Retinal pigment epithelial cell (primary cell): ENCODE measurements around the gene HSDL2.

ENCODE experiments used
- DNase-seq: peaks from one replicate; pipeline ENCODE4 v3.0.0-alpha.2; 2010; ENCODE audit warnings: low read depth
- H3K4me3 ChIP-seq: 2 replicates; pipeline ENCODE4 v1.5.1; 2011; ENCODE audit warnings: mild to moderate bottlenecking, low read length, control low read depth, moderate library complexity
- TF ChIP-seq, protein P1 (sequence below): conservative IDR thresholded peaks from 2 replicates; pipeline ENCODE4 v1.5.1; 2011; ENCODE audit warnings: low read depth, low read length, control low read depth, inconsistent platforms

Gene HSDL2

DNA sequence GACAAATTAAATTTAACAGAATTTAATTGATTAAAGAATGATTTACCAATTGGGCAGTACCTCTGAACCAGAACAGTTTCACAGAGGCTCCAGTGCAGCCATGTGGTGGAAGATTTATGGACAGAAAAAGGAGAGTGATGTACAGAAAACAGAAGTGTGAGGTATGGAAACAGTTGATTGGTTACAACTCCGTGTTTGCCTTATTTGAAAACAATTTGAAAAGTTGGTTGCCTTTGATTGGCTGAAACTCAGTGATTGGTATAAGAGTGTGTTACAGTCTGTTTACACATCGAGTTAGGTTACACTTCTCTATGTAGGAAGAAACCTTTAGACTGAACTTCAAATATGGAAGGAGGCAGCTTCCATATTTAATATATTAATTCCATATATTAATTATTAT is 136.9 kb downstream of the HSDL2 start:
- no peak for DNase-seq
- TF ChIP-seq, protein P1, sequence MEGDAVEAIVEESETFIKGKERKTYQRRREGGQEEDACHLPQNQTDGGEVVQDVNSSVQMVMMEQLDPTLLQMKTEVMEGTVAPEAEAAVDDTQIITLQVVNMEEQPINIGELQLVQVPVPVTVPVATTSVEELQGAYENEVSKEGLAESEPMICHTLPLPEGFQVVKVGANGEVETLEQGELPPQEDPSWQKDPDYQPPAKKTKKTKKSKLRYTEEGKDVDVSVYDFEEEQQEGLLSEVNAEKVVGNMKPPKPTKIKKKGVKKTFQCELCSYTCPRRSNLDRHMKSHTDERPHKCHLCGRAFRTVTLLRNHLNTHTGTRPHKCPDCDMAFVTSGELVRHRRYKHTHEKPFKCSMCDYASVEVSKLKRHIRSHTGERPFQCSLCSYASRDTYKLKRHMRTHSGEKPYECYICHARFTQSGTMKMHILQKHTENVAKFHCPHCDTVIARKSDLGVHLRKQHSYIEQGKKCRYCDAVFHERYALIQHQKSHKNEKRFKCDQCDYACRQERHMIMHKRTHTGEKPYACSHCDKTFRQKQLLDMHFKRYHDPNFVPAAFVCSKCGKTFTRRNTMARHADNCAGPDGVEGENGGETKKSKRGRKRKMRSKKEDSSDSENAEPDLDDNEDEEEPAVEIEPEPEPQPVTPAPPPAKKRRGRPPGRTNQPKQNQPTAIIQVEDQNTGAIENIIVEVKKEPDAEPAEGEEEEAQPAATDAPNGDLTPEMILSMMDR, result no peak
- H3K4me3 ChIP-seq, result no peak overlapping the region

DNA sequence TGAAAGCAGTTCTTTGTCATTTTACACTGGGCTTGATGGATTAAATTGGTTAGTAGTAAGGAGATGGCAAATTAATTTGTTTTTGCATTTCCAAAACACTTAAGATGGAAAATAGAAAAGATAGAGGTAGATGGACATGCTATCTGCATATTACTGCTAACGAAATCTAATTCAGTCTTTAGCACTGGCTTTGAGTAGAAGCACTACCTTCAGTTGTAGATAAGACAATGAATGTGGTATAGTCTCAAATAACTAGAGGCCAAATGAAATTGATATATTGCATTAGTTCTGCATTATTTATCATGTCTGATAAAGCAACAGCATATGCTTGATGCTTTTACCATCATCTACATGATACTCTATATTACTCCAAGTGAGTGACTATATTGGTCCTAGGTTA is 140.2 kb downstream of the HSDL2 start:
- DNase-seq, result no peak
- H3K4me3 ChIP-seq, result no peak overlapping the region
- TF ChIP-seq, protein P1, result no peak

DNA sequence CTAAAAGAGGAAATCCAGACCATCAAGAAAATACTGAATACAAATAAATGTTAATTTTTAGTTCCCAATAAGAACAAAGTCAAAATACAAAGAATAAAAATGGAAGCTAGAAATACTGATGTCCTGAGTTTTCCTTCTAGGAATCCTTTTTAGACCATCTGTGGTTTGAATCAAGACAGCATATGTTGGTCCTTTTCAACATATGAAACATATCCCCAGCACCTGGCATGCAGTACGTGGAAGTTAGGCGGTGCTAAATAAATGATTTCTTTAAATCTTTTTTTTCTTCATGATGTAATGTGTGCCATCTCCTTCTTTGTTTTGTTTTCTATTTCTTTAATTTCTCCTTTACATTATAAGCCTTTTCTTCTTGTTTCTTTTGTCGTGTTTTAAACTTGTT is 140.7 kb downstream of the HSDL2 start:
- no peak overlapping the region for H3K4me3 ChIP-seq
- TF ChIP-seq, protein P1, result no peak
- DNase-seq, result no peak
